Fibroblast of the aortic adventitia (primary cell): ENCODE data around the gene SNED1. TPM values are rescaled to one million over a fixed set of nuclear protein-coding genes. Genes with fewer than 3 reads are reported as not detected.

Experiments used
- DNase-seq: peaks from one replicate; pipeline ENCODE4 v3.0.0-alpha.2; 2010; ENCODE audit warnings: low read depth
- H3K4me3 ChIP-seq: 2 replicates; pipeline ENCODE4 v1.5.1; 2011; ENCODE audit warnings: low read depth, mild to moderate bottlenecking, control low read depth, low read length, moderate library complexity
- total RNA-seq: library from RNA; depleted of rRNA; stranded (reverse); fragments of >200 nt; gene quantifications from 2 replicates; pipeline ENCODE4 v1.2.3, GENCODE V29; 2012; ENCODE audit warnings: low replicate concordance
- TF ChIP-seq, protein P1 (sequence below): IDR thresholded peaks from 2 replicates; pipeline ENCODE4 v1.5.1; 2011; ENCODE audit warnings: mild to moderate bottlenecking, low read length, control low read depth, inconsistent platforms; ENCODE audit not compliant: insufficient read depth

The SNED1 gene
- total RNA-seq, 1 donor: 77.5 TPM

DNA sequence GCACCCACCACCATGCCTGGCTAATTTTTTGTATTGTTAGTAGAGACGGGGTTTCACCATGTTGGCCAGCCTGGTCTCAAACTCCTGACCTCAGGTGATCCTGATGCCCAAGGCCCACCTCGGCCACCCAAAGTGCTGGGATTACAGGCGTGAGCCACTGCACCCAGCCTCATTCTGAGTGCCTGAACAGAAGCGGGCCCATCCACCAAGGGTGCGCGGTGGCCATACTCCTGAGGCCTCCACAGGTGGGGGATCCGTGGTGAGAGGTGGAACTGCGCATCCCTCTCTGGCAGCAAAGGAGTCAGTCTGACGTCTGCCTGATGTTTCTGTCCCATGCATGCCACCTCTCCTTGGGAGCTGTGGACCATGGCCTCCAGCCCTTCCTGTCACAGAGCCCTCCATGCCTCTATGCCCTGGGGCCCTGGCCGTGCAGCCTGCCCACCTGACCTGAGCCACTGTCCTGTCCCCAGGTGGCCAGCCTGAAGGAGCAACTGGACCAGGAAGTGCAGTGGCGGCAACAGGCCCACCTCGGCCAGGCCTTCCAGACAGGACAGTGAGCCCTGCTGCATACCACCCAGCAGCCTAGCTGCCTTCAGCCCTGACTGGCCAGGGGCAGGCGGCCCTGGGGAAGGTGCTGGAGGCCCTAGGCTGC is 7.6 kb upstream of the SNED1 start:
- no peak for DNase-seq
- no peak overlapping the region for H3K4me3 ChIP-seq
- TF ChIP-seq, protein P1, sequence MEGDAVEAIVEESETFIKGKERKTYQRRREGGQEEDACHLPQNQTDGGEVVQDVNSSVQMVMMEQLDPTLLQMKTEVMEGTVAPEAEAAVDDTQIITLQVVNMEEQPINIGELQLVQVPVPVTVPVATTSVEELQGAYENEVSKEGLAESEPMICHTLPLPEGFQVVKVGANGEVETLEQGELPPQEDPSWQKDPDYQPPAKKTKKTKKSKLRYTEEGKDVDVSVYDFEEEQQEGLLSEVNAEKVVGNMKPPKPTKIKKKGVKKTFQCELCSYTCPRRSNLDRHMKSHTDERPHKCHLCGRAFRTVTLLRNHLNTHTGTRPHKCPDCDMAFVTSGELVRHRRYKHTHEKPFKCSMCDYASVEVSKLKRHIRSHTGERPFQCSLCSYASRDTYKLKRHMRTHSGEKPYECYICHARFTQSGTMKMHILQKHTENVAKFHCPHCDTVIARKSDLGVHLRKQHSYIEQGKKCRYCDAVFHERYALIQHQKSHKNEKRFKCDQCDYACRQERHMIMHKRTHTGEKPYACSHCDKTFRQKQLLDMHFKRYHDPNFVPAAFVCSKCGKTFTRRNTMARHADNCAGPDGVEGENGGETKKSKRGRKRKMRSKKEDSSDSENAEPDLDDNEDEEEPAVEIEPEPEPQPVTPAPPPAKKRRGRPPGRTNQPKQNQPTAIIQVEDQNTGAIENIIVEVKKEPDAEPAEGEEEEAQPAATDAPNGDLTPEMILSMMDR: no peak

DNA sequence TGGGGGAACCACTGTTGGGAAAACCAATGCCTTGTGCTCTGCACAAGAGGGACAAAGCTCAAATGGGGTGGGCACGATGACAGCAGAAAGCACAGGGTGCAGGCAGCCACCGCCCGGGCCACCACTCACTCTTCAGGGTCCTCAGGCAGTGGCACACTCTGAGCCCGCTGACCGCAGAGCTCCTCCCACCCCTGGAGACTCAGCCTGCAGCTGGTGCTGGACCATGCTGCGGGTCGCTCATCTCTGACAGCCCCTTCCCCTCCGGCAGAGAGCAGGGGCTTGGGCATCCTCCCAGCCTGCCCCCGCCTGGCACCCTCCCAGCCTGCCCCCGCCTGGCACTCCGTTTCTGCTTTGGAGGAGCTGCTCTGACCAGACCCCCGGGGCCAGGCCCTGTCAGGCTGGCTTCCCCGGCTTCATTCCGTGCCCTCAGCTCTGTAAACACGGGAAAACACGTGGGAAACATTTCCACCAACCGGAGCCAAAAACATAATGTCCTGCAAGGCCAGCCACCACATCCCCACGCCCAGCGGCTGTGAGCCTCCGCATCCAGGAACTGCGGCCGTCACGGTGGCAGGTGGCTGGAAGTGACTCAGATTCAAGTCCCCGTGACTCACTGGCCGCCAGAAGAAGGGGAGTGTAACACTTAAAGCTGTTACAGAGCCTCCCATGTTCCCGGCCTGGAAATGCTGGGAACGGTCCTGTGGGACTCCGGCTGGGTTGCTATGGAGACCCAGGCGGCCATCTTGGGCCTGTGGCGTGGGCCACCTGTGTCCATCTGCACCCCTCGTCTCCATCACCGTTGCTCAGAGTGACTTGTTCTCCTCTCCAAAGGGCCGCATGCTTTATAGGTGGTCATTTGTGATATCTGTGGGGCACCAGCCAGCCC is 6.8 kb upstream of the SNED1 start:
- H3K4me3 ChIP-seq: no peak overlapping the region
- DNase-seq: peak; percentile 88
- TF ChIP-seq, protein P1: no peak

DNA sequence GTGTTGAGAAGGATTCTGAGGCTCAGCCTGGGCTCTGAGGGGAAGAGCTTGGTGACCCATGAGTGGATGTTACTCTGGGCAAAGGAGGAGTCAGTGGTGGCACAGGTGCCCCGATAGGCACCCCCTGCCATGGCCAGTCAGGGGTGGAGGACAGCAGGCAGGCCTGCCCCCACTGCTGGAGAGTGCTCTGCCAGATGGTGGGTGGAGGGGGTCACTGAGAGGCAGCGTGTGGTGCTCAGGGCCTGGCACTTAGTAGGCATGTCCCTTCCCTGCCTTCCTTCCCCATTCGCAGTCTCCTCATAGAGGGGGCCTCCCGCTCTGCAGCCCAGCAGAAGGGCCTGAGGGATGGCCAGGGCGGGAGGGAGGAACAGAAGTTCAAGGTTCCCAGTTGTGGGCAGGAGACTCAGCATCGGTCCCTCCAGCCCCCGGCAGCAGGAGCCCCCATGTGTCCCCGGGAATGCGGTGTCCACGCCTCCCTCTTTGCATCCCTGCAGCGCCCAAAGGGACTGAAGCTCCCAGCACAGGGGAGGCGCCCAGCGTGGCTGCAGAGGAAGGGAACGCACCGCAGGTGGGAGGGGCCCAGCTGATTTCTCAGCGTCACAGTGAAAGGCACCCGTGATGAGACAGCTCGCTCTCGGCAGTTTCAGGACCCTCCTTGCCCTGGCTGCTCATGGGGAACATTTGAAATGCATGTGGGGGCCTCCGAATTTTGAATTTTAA is 5.7 kb upstream of the SNED1 start:
- no peak for DNase-seq
- TF ChIP-seq, protein P1: no peak
- no peak overlapping the region for H3K4me3 ChIP-seq

DNA sequence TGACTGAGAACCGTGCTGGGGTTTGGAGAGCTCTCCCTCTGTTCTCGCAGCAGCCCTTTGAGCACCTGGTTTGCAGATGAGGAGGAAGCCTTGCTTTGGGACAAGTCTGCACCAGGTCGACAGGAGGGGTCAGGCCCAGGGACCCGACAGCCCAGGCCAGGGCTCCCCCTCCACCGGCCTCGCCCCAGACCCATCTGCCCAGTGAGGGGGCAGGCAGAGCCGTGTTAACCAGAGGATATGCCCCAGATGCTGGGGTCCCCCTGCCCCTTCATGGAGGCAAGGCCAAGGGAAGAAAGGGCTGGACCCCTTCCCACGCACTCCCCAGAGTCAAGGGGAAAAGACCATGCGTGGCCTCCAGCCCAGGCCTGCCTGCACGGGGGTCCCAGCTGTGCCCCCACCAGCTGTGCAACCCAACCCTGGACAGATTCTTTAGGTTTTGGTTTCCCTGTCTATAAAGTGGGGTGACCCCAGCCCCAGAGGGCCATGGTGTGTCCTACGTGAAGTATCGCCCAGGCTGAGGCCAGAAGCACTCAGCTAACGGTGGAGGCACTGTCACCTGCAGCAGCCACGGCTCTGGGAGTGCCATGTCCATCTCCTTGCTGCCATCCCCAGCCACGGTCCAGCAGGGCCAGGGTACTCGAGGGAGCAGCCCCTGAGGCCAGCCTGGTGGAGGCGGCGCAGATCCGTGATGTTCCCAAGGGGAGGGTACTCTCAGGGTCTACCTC is 4.8 kb upstream of the SNED1 start:
- no peak for DNase-seq
- TF ChIP-seq, protein P1: no peak
- no peak overlapping the region for H3K4me3 ChIP-seq

DNA sequence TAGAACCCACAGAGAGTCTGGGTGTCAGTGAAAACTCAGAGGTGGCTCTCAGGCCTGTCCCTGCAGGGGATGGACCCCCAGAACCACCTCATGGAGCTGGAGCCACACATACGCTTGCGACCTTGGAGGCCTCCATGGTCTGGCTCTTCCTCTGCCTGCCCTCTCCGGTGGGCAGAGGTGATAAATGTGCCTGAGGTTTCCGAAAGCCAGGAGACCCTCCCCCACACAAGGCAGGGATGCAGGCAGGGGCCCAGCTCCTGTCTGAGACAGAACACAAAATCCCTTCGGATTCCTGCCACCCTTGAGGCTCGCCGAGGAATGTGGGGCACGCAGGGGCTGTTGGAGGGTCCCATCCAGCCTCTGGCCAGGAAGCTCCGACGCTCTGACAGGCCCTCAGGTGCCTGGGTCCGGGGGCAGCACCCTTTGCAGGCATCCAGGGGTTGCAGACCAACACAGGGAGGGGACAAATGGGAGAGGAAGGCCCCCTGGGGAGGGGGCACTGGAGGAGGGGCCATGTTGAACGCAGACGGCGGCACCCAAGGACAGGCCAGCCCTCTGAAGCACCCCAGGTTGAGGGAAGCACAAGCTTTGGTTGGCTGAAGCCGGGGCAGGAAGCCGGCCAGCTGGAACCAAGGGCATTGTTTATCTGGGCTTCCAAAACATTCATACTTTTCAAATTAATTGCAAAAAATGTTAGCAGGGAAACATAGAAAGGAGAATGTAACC is 4.1 kb upstream of the SNED1 start:
- H3K4me3 ChIP-seq: no peak overlapping the region
- TF ChIP-seq, protein P1: no peak
- no peak for DNase-seq
